Liver (tissue), 9 donors: Measurements from ENCODE around the gene CLIP1. TPM values are rescaled to one million over a fixed set of nuclear protein-coding genes. Genes with fewer than 3 reads are reported as not detected.

Experiments used
- DNase-seq: peaks from one replicate; pipeline ENCODE4 v3.0.0-alpha.2; 2017; ENCODE audit warnings: low spot score
- H3K27ac ChIP-seq, 2 donors: one replicate each; pipeline ENCODE4 v1.7.0; 2013; ENCODE audit warnings: inconsistent platforms in 2 of 2, low read length in 2 of 2, control low read depth in 1 of 2, low read depth in 1 of 2, mild to moderate bottlenecking in 1 of 2
- H3K27me3 ChIP-seq, 4 donors: one replicate each; pipeline versions ENCODE4 v1.6.1 to v1.7.0; 2013; ENCODE audit warnings: low read length in 3 of 4, inconsistent platforms in 1 of 4, mild to moderate bottlenecking in 1 of 4, moderate library complexity in 1 of 4; ENCODE audit not compliant: control insufficient read depth in 4 of 4, insufficient read depth in 4 of 4
- H3K36me3 ChIP-seq, 4 donors: one replicate each; pipeline versions ENCODE4 v1.6.1 to v1.7.0; 2013; ENCODE audit warnings: low read length in 3 of 4, mild to moderate bottlenecking in 3 of 4, low read depth in 1 of 4, moderate library complexity in 1 of 4; ENCODE audit not compliant: control insufficient read depth in 4 of 4, insufficient read depth in 3 of 4
- H3K4me1 ChIP-seq, 4 donors: one replicate each; pipeline versions ENCODE4 v1.6.1 to v1.7.0; 2013; ENCODE audit warnings: low read length in 3 of 4, mild to moderate bottlenecking in 3 of 4, moderate library complexity in 1 of 4; ENCODE audit not compliant: control insufficient read depth in 4 of 4, insufficient read depth in 4 of 4
- H3K4me3 ChIP-seq, 3 donors: one replicate each; pipeline versions ENCODE4 v1.6.1 to v1.7.0; 2013; ENCODE audit warnings: low read length in 3 of 3, control low read depth in 1 of 3, low read depth in 1 of 3, mild to moderate bottlenecking in 1 of 3
- H3K9ac ChIP-seq, 2 donors: one replicate each; pipeline ENCODE4 v1.7.0; 2013; ENCODE audit warnings: low read length in 2 of 2, mild to moderate bottlenecking in 2 of 2, moderate library complexity in 2 of 2, control low read depth in 1 of 2, low read depth in 1 of 2
- H3K9me3 ChIP-seq, 4 donors: one replicate each; pipeline versions ENCODE4 v1.6.1 to v1.7.0; 2013; ENCODE audit warnings: low read length in 3 of 4; ENCODE audit not compliant: control insufficient read depth in 4 of 4
- EGR1 ChIP-seq, 2 donors: IDR thresholded peaks; 2 replicates each; pipeline ENCODE4 v1.6.1; 2016 to 2018; ENCODE audit warnings: antibody characterized with exemption in 2 of 2, low read depth in 2 of 2
- FOXA2 ChIP-seq: IDR thresholded peaks from 2 replicates; pipeline ENCODE4 v1.6.1; 2016; ENCODE audit warnings: antibody characterized with exemption
- GABPA ChIP-seq, 2 donors: IDR thresholded peaks in 1 of 2; conservative IDR thresholded peaks in 1 of 2; 2 replicates each; pipeline ENCODE4 v1.6.1; 2016; ENCODE audit warnings: antibody characterized with exemption in 2 of 2, mild to moderate bottlenecking in 1 of 2, moderate library complexity in 1 of 2
- HNF4A ChIP-seq, 2 donors: conservative IDR thresholded peaks; 2 replicates each; pipeline ENCODE4 v1.6.1; 2016; ENCODE audit warnings: antibody characterized with exemption in 2 of 2, mild to moderate bottlenecking in 2 of 2
- HNF4G ChIP-seq: IDR thresholded peaks from 2 replicates; pipeline ENCODE4 v1.6.1; 2016; ENCODE audit warnings: antibody characterized with exemption
- JUND ChIP-seq, 2 donors: IDR thresholded peaks; 2 replicates each; pipeline ENCODE4 v1.6.1; 2016; ENCODE audit warnings: antibody characterized with exemption in 2 of 2
- RAD21 ChIP-seq, 2 donors: IDR thresholded peaks; 2 replicates each; pipeline ENCODE4 v1.6.1; 2016; ENCODE audit warnings: antibody characterized with exemption in 2 of 2, mild to moderate bottlenecking in 2 of 2
- RXRA ChIP-seq, 2 donors: IDR thresholded peaks; 2 replicates each; pipeline ENCODE4 v1.6.1; 2017 to 2018; ENCODE audit warnings: antibody characterized with exemption in 2 of 2, mild to moderate bottlenecking in 1 of 2
- SP1 ChIP-seq: IDR thresholded peaks from 2 replicates; pipeline ENCODE4 v1.6.1; 2018; ENCODE audit warnings: antibody characterized with exemption, mild to moderate bottlenecking
- TAF1 ChIP-seq: conservative IDR thresholded peaks from 2 replicates; pipeline ENCODE4 v1.6.1; 2016; ENCODE audit warnings: antibody characterized with exemption, mild to moderate bottlenecking
- WGBS: extraction: QIAGEN DNeasy Blood & Tissue Kit; methylation state at CpG from one replicate; pipeline ENCODE4 v1.1.7; 2013; 5-methylcytosine and 5-hydroxymethylcytosine counted together
- polyA plus RNA-seq, 2 donors: library from polyadenylated mRNA; stranded (reverse) in 1 of 2; unstranded in 1 of 2; fragments of 200-250 nt in 1 of 2; fragments of >200 nt in 1 of 2; fragmentation: Nextera tagmentation in 1 of 2; extraction: Ambion mirVana in 1 of 2; gene quantifications; one replicate each; pipeline versions ENCODE4 v1.2.1 to v1.2.3, GENCODE V29; 2013 to 2015
- total RNA-seq, 2 donors: library from RNA; depleted of rRNA; stranded (reverse); fragments of >200 nt; gene quantifications; one replicate each; pipeline ENCODE4 v1.2.3, GENCODE V29; 2014
- TF ChIP-seq, protein P1 (sequence below): IDR thresholded peaks from 2 replicates; pipeline ENCODE4 v1.6.1; 2016; ENCODE audit warnings: antibody characterized with exemption
- TF ChIP-seq, protein P2 (sequence below): fragments of 150-350 bp; IDR thresholded peaks from 2 replicates; pipeline ENCODE4 v1.5.1; 2017; ENCODE audit warnings: improper control_type of control experiment, low read depth, low read length; ENCODE audit not compliant: missing input control
- TF ChIP-seq, protein P3 (sequence below): IDR thresholded peaks from 2 replicates; pipeline ENCODE4 v1.6.1; 2016; ENCODE audit warnings: antibody characterized with exemption
- TF ChIP-seq, protein P4 (sequence below): IDR thresholded peaks from 2 replicates; pipeline ENCODE4 v1.6.1; 2016; ENCODE audit warnings: antibody characterized with exemption
- TF ChIP-seq, protein P5 (sequence below): IDR thresholded peaks from 2 replicates; pipeline ENCODE4 v1.6.1; 2016; ENCODE audit warnings: antibody characterized with exemption, mild to moderate bottlenecking
- donor health status: healthy.
- donor health status: healthy.
- donor health status: healthy.
- donor health status: healthy.
- donor health status: healthy.

The CLIP1 gene
- total and polyA plus RNA-seq, 4 donors, result 13.0 to 41.9 (median 26.0) TPM

DNA sequence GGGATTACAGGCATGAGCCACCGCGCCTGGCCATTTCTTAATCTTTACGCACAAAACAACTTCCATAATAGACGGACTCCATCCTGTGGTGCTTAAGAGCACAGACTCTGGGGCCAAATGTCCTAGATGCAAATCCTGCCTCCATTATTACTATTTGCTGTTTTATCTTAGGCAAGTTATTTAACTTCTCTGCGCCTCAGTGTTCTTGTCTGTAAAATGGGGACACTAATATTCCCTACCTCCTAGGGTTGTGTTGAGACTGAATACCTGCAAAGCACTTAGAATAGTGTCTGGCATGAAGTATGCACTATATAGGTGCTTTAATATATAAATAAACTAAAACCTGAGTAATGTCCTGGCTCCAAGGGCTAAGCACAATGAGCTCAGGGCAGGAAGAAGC is 76.4 kb downstream of the CLIP1 start:
- H3K4me1 ChIP-seq, result peaks cover 0 to 21% (median 14%) of the 10 kb centered on the region in 4 donors
- no peaks in the 10 kb centered on the region for H3K27me3 ChIP-seq
- 98% methylated on average over 5 of the region's 5 CpGs for WGBS
- TF ChIP-seq, protein P1, sequence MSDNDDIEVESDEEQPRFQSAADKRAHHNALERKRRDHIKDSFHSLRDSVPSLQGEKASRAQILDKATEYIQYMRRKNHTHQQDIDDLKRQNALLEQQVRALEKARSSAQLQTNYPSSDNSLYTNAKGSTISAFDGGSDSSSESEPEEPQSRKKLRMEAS, result no peak
- no peak for TF ChIP-seq EGR1 (IDR thresholded peaks at IDR 0.05; ENCODE audit: low read depth in 2 of 2)
- TF ChIP-seq RAD21 (IDR thresholded peaks at IDR 0.05), result no peak
- TF ChIP-seq, protein P2, sequence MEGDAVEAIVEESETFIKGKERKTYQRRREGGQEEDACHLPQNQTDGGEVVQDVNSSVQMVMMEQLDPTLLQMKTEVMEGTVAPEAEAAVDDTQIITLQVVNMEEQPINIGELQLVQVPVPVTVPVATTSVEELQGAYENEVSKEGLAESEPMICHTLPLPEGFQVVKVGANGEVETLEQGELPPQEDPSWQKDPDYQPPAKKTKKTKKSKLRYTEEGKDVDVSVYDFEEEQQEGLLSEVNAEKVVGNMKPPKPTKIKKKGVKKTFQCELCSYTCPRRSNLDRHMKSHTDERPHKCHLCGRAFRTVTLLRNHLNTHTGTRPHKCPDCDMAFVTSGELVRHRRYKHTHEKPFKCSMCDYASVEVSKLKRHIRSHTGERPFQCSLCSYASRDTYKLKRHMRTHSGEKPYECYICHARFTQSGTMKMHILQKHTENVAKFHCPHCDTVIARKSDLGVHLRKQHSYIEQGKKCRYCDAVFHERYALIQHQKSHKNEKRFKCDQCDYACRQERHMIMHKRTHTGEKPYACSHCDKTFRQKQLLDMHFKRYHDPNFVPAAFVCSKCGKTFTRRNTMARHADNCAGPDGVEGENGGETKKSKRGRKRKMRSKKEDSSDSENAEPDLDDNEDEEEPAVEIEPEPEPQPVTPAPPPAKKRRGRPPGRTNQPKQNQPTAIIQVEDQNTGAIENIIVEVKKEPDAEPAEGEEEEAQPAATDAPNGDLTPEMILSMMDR, result no peak
- TF ChIP-seq RXRA (IDR thresholded peaks at IDR 0.05), result no peak
- no peak for TF ChIP-seq HNF4G
- TF ChIP-seq HNF4A (conservative IDR thresholded peaks at IDR 0.05), result no peak
- no peak for TF ChIP-seq GABPA (IDR thresholded peaks at IDR 0.05 in 1 of 2, conservative IDR thresholded peaks at IDR 0.05 in 1 of 2)
- TF ChIP-seq FOXA2, result no peak
- peaks cover 2 to 30% (median 15%) of the 10 kb centered on the region in 4 donors for H3K36me3 ChIP-seq
- no peaks in the 10 kb centered on the region for H3K9me3 ChIP-seq
- no peak for DNase-seq
- H3K27ac ChIP-seq, result no peak overlapping the region
- H3K9ac ChIP-seq, result no peak overlapping the region
- H3K4me3 ChIP-seq, result no peak overlapping the region

DNA sequence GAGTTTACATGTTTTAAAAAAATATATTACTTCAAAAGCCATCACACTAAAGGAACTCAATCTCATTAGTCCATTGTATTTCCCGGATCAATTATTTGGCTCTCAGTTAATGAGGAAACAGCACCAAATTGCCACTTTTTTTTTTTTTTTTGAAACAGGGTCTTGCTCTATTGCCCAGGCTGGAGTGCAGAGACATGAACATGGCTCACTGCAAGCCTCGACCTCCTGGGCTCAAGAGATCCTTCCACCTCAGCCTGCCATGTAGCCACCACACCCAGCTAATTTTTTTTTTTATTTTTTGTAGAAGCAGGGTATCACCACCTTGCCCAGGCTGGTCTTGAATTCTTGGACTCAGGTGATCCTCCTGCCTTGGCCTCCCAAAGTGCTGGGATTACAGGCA is 77.4 kb downstream of the CLIP1 start:
- WGBS, result 96% methylated on average over 2 of the region's 2 CpGs
- no peak overlapping the region for H3K27ac ChIP-seq
- H3K4me1 ChIP-seq, result peaks cover 0 to 12% (median 7%) of the 10 kb centered on the region in 4 donors
- peaks cover 2 to 37% (median 21%) of the 10 kb centered on the region in 4 donors for H3K36me3 ChIP-seq
- TF ChIP-seq, protein P3, sequence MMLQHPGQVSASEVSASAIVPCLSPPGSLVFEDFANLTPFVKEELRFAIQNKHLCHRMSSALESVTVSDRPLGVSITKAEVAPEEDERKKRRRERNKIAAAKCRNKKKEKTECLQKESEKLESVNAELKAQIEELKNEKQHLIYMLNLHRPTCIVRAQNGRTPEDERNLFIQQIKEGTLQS, result no peak
- TF ChIP-seq, protein P4, sequence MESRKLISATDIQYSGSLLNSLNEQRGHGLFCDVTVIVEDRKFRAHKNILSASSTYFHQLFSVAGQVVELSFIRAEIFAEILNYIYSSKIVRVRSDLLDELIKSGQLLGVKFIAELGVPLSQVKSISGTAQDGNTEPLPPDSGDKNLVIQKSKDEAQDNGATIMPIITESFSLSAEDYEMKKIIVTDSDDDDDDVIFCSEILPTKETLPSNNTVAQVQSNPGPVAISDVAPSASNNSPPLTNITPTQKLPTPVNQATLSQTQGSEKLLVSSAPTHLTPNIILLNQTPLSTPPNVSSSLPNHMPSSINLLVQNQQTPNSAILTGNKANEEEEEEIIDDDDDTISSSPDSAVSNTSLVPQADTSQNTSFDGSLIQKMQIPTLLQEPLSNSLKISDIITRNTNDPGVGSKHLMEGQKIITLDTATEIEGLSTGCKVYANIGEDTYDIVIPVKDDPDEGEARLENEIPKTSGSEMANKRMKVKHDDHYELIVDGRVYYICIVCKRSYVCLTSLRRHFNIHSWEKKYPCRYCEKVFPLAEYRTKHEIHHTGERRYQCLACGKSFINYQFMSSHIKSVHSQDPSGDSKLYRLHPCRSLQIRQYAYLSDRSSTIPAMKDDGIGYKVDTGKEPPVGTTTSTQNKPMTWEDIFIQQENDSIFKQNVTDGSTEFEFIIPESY, result no peak
- no peak for TF ChIP-seq JUND (IDR thresholded peaks at IDR 0.05)
- TF ChIP-seq SP1, result no peak
- TF ChIP-seq, protein P5, sequence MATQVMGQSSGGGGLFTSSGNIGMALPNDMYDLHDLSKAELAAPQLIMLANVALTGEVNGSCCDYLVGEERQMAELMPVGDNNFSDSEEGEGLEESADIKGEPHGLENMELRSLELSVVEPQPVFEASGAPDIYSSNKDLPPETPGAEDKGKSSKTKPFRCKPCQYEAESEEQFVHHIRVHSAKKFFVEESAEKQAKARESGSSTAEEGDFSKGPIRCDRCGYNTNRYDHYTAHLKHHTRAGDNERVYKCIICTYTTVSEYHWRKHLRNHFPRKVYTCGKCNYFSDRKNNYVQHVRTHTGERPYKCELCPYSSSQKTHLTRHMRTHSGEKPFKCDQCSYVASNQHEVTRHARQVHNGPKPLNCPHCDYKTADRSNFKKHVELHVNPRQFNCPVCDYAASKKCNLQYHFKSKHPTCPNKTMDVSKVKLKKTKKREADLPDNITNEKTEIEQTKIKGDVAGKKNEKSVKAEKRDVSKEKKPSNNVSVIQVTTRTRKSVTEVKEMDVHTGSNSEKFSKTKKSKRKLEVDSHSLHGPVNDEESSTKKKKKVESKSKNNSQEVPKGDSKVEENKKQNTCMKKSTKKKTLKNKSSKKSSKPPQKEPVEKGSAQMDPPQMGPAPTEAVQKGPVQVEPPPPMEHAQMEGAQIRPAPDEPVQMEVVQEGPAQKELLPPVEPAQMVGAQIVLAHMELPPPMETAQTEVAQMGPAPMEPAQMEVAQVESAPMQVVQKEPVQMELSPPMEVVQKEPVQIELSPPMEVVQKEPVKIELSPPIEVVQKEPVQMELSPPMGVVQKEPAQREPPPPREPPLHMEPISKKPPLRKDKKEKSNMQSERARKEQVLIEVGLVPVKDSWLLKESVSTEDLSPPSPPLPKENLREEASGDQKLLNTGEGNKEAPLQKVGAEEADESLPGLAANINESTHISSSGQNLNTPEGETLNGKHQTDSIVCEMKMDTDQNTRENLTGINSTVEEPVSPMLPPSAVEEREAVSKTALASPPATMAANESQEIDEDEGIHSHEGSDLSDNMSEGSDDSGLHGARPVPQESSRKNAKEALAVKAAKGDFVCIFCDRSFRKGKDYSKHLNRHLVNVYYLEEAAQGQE, result no peak
- TF ChIP-seq GABPA (IDR thresholded peaks at IDR 0.05 in 1 of 2, conservative IDR thresholded peaks at IDR 0.05 in 1 of 2), result no peak
- TF ChIP-seq TAF1, result no peak
- H3K27me3 ChIP-seq, result no peaks in the 10 kb centered on the region
- H3K9ac ChIP-seq, result no peak overlapping the region
- no peak overlapping the region for H3K4me3 ChIP-seq
- DNase-seq, result no peak
- H3K9me3 ChIP-seq, result no peaks in the 10 kb centered on the region
